ENCODE results near the gene WNK1.
A peak's percentile ranks its signal among the peaks of the same experiment; 100 is the strongest.

WNK1 gene

GRCh38 chr12:868722-869121 is 116.3 kb downstream of the WNK1 start:
- DNase-seq (ENCODE audit: low read depth) = no peak
- H3K4me3 ChIP-seq (ENCODE audit: low read length) = no peak overlapping the region
- TF ChIP-seq, protein P1, sequence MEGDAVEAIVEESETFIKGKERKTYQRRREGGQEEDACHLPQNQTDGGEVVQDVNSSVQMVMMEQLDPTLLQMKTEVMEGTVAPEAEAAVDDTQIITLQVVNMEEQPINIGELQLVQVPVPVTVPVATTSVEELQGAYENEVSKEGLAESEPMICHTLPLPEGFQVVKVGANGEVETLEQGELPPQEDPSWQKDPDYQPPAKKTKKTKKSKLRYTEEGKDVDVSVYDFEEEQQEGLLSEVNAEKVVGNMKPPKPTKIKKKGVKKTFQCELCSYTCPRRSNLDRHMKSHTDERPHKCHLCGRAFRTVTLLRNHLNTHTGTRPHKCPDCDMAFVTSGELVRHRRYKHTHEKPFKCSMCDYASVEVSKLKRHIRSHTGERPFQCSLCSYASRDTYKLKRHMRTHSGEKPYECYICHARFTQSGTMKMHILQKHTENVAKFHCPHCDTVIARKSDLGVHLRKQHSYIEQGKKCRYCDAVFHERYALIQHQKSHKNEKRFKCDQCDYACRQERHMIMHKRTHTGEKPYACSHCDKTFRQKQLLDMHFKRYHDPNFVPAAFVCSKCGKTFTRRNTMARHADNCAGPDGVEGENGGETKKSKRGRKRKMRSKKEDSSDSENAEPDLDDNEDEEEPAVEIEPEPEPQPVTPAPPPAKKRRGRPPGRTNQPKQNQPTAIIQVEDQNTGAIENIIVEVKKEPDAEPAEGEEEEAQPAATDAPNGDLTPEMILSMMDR (conservative IDR thresholded peaks at IDR 0.05; ENCODE audit: low read length) = no peak

GRCh38 chr12:870378-870777 is 118.0 kb downstream of the WNK1 start:
- TF ChIP-seq, protein P1 (conservative IDR thresholded peaks at IDR 0.05; ENCODE audit: low read length) = no peak

DNA sequence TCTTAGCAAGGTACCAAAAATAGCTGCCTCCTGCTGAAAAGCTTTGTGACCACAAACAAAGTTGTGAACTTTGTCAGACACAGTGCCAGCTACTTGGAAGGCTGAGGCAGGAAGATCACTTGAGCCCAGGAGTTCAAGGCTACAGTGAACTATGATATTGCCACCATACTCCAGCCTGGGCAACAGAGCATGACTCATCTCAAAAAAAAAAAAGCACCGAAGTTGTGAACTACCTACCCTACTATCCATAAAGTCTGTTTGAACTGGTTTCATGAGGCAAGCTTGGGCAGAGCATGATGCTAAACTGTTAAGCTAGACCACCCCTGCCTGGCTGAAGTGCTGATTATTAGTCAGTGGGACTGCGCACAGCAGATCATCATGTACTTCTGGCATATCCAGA is 121.6 kb downstream of the WNK1 start:
- H3K4me3 ChIP-seq (ENCODE audit: low read length) = no peak overlapping the region
- TF ChIP-seq, protein P1 (conservative IDR thresholded peaks at IDR 0.05; ENCODE audit: low read length) = no peak
- DNase-seq (ENCODE audit: low read depth) = no peak

More at GRCh38 chr12:870378-870777, 118.0 kb downstream of the WNK1 start:
- no peak for DNase-seq (ENCODE audit: low read depth)
- H3K4me3 ChIP-seq (ENCODE audit: low read length) = no peak overlapping the region

- no peak overlapping the region for H3K4me3 ChIP-seq (ENCODE audit: low read length)
- DNase-seq (ENCODE audit: low read depth) = peak; percentile 21
- TF ChIP-seq, protein P1 (conservative IDR thresholded peaks at IDR 0.05; ENCODE audit: low read length) = no peak
These were observed 127.3 kb downstream of the WNK1 start for GRCh38 chr12:879641-880040.

DNA sequence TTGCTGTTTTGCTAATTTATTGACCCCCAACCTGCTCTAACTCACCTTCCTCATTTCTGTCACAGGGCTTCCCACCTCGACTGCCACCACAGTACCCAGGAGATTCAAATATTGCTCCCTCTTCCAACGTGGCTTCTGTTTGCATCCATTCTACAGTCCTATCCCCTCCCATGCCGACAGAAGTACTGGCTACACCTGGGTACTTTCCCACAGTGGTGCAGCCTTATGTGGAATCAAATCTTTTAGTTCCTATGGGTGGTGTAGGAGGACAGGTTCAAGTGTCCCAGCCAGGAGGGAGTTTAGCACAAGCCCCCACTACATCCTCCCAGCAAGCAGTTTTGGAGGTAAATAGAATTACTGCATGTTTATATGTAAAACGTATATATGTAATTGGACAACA is 128.3 kb downstream of the WNK1 start:
- TF ChIP-seq, protein P1 (conservative IDR thresholded peaks at IDR 0.05; ENCODE audit: low read length) = no peak
- no peak overlapping the region for H3K4me3 ChIP-seq (ENCODE audit: low read length)
- no peak for DNase-seq (ENCODE audit: low read depth)

DNA sequence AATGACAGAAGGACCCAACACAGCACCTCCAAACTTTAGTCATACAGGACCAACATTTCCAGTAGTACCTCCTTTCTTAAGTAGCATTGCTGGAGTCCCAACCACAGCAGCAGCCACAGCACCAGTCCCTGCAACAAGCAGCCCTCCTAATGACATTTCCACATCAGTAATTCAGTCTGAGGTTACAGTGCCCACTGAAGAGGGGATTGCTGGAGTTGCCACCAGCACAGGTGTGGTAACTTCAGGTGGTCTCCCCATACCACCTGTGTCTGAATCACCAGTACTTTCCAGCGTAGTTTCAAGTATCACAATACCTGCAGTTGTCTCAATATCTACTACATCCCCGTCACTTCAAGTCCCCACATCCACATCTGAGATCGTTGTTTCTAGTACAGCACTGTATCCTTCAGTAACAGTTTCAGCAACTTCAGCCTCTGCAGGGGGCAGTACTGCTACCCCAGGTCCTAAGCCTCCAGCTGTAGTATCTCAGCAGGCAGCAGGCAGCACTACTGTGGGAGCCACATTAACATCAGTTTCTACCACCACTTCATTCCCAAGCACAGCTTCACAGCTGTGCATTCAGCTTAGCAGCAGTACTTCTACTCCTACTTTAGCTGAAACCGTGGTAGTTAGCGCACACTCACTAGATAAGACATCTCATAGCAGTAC is 132.5 kb downstream of the WNK1 start:
- TF ChIP-seq, protein P1 (conservative IDR thresholded peaks at IDR 0.05; ENCODE audit: low read length) = no peak
- DNase-seq (ENCODE audit: low read depth) = no peak
- H3K4me3 ChIP-seq (ENCODE audit: low read length) = no peak overlapping the region

GRCh38 chr12:885701-886100 is 133.3 kb downstream of the WNK1 start:
- DNase-seq (ENCODE audit: low read depth) = no peak
- TF ChIP-seq, protein P1 (conservative IDR thresholded peaks at IDR 0.05; ENCODE audit: low read length) = no peak
- H3K4me3 ChIP-seq (ENCODE audit: low read length) = no peak overlapping the region

Measured in AG10803 (cell line).